Measurements from ENCODE around the gene BTG3.

BTG3 gene

GRCh38 chr21:17583898-17584297, 28.8 kb downstream of the BTG3 start:
- DNase-seq: no peak

GRCh38 chr21:17580319-17580718, 32.4 kb downstream of the BTG3 start:
- DNase-seq: no peak

- no peak for DNase-seq
Measured at GRCh38 chr21:17578876-17579275, 33.8 kb downstream of the BTG3 start.

- DNase-seq: no peak
Measured at GRCh38 chr21:17578162-17578561, 34.5 kb downstream of the BTG3 start.

- DNase-seq: no peak
Measured at GRCh38 chr21:17577701-17578100, 35.0 kb downstream of the BTG3 start.

GRCh38 chr21:17576080-17576835, 36.4 kb downstream of the BTG3 start:
- DNase-seq: no peak

- DNase-seq: no peak
Measured at GRCh38 chr21:17575076-17575475, 37.6 kb downstream of the BTG3 start.

- no peak for DNase-seq
Measured at GRCh38 chr21:17572431-17572830, 40.3 kb downstream of the BTG3 start.

GRCh38 chr21:17570786-17571185, 41.9 kb downstream of the BTG3 start:
- DNase-seq: no peak

- no peak for DNase-seq
Measured at GRCh38 chr21:17560377-17561025, 52.2 kb downstream of the BTG3 start.

- DNase-seq: no peak
Measured at GRCh38 chr21:17554679-17555465, 57.8 kb downstream of the BTG3 start.

- DNase-seq: no peak
Measured at GRCh38 chr21:17554120-17554519, 58.6 kb downstream of the BTG3 start.

- no peak for DNase-seq
Measured at GRCh38 chr21:17552410-17552809, 60.3 kb downstream of the BTG3 start.

GRCh38 chr21:17550671-17551308, 61.9 kb downstream of the BTG3 start:
- no peak for DNase-seq

GRCh38 chr21:17548262-17548661, 64.4 kb downstream of the BTG3 start:
- no peak for DNase-seq

GRCh38 chr21:17545007-17545406, 67.7 kb downstream of the BTG3 start:
- DNase-seq: no peak
